ENCODE results near the gene ACOXL.

ACOXL gene

DNA sequence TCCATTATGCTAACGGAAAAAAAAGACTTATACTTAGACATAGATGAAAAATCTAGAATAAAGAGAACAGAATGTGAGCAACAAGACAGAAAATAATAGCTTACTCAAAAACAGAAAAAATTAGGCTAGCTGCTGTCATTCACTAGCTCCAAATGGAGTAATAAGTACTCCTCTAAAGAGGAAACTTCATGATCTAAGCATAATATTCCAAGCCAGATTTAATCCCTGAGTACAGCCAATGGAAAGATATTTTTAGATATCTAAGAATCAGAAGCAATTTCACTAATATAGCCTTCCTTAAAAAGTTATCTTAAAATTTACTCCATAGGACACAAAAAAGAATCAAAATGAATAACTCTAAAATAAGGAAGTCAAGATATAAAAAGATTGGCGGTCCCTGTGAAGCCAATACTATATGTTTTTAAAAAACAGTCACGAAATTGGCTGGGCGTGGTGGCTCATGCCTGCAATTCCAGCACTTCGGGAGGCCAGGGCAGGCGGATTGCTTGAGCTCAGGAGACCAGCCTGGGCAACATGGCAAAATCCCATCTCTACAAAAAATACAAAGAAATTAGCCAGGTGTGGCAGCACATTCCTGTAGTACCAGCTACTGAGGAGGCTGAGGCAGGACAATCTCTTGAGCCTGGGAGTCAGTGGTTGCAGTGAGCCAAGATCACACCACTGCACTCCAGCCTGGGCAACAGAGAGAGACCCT lies 265.1 kb downstream of the ACOXL start:
- DNase-seq (ENCODE audit: low read depth in 3 of 3, low spot score in 1 of 3): no peak

DNA sequence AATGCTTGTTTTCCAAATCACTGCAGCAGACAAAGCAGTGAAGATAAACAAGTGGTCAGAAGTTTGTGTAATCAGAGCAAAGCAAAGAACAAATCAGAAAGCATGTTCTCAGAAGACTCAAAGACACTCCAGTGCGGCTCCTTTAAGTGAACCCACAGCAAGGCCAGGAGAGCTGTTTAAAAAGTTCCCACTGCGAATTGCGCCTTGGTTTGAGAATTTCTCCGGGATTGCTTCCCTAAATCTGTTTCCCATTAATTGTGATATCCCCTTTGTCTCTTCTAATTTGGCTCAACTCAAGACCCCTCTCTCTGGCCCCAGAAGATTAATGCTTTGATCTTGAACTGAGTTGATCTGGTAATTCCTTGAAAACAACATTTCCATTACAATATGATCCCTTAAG lies 265.9 kb downstream of the ACOXL start:
- DNase-seq (ENCODE audit: low read depth in 3 of 3, low spot score in 1 of 3): no peak

DNA sequence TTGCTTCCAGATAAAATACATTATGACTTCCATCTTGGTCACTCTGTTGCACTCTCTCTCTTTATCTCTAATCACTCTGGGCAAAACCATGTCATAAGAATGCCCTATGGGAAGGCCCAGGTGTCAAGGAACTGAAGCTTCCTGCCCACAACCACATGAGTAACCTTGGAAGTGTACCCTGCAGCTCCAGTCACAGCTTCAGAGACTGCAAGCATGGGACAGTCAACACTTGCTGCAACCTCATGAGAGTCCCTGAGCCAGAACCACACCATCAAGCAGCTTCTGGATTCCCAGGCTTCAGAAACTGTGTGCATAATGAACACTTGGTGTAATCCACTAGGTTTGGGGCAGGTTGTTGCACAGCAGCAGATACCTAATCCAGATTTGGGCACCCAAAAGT lies 267.3 kb downstream of the ACOXL start:
- no peak for DNase-seq (ENCODE audit: low read depth in 3 of 3, low spot score in 1 of 3)

GRCh38 chr2:111005307-111005706 lies 272.9 kb downstream of the ACOXL start:
- DNase-seq (ENCODE audit: low read depth in 3 of 3, low spot score in 1 of 3): no peak

GRCh38 chr2:111005821-111006220 lies 273.4 kb downstream of the ACOXL start:
- DNase-seq (ENCODE audit: low read depth in 3 of 3, low spot score in 1 of 3): no peak

DNA sequence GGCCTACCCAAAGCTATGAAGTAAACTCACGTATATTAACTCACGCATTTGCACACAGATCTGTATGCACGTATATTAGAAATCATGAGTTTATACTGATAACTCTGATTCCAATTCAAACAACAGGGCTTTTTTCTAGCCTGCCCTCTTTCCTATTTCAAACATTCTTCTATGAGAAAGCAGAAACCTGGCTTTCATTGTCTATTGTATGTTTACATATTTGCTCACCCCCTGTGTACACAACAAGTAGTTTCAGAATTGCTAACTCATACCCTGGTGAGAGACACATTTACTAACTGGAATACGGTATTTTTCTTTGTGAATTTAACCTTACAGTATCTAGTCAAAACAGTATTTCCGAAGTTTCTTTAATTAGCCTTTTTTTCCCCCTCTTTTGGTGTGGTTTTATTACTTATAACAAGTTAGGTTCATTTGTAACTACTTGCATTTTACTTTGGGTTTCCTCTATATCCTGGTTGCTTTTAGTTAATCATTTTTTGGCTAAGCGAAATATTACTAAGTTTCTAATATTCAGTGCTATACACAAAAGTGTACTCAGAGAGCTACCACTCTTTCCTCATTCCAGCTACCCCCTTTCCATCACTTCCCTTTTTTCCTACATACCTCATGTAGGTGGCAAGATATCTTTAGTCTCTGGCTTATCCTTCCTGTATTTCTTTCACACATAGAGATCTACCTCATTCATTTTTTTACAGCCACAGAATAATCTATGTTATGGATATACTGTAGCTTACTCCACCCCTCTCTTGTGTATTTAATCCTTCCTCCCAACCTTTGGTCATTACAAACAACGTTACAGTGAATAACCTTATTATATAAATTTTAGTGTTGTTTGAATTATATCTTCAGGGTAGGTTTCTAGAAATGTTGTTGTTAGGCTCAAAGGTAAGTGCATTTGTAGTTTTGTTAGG lies 275.6 kb downstream of the ACOXL start:
- no peak for DNase-seq (ENCODE audit: low read depth in 3 of 3, low spot score in 1 of 3)

DNA sequence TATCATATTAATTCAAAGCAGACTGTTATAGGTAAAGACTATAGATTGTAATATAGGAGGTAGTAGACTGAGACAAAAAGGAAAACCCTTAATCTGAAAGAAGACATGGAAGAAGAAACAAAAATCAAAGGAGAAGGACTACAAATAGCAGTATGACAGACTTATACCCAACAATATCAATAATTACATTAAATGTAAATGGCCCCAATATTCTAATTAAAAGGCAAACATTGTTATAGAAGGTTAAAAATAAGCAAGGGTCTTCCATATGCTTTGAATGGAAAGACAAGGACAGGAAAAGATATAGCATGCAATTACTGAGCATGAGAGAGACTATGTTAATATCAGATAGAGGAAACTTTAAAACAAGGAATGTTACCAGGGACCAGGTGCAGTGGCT lies 278.8 kb downstream of the ACOXL start:
- no peak for DNase-seq (ENCODE audit: low read depth in 3 of 3, low spot score in 1 of 3)

- DNase-seq (ENCODE audit: low read depth in 3 of 3, low spot score in 1 of 3): no peak
Measured at GRCh38 chr2:111015283-111015995, 283.1 kb downstream of the ACOXL start.

GRCh38 chr2:111017034-111017622 lies 284.8 kb downstream of the ACOXL start:
- DNase-seq (ENCODE audit: low read depth in 3 of 3, low spot score in 1 of 3): no peak

DNA sequence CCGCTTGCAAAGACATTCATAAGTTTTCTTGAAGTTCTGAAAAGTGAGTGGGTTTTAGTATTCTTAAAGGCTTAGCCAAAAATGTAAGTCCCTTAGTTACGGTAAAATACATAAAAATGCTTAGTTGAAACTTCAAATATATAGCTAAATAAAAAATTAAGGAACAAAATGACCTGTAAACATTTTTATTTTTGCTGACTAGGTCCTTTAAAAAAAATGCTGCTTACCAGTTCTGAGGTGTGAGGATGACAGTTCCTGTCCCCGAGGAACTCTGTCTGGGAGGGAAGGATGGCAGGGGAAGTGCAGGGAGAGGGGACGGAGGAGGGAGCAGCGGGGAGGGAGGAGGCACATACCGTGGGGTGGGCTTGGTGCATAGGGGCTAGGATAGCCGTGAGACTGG lies 285.5 kb downstream of the ACOXL start:
- DNase-seq (ENCODE audit: low read depth in 3 of 3, low spot score in 1 of 3): no peak

GRCh38 chr2:111019381-111019780 lies 287.0 kb downstream of the ACOXL start:
- DNase-seq (ENCODE audit: low read depth in 3 of 3, low spot score in 1 of 3): no peak

DNA sequence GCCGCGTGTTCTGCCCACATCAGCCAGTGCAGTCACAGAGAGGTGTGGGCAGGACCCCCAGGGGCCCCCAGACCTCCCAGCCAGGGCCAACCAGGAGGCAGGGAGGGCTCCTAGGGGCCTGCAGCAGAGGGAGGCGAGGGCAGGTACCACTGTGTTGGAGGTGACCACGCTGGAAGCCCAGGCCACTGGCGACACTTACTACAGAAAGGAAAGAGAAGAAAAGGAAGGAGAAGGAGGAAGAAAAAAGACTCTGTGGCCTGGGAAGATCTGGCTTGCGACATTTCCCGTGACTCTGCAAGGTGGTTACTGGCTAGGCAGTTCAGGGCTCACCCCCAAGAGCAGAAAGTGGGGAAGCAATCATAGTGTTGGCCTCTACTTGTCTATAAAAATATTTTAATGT lies 290.3 kb downstream of the ACOXL start:
- DNase-seq (ENCODE audit: low read depth in 3 of 3, low spot score in 1 of 3): no peak

DNA sequence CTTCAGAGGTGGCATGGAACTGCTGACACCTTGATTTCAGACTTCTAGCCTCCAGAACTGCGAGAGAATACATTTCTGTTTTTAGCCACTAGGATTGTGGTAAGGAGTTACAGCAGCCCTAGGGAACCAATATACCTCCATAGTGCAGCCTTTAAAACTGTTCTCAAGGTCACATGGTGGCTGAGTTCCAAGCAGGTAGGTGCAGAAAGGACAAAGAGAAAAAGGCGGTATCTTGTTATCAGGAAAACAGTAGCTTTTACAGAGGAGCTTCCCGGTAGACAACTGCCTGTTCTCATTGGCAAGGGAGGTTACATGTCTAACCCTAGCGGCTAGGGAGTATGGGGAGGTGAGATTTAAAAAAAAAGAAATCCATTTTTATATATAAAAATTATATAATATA lies 292.1 kb downstream of the ACOXL start:
- DNase-seq (ENCODE audit: low read depth in 3 of 3, low spot score in 1 of 3): no peak

GRCh38 chr2:111025288-111025687 lies 292.9 kb downstream of the ACOXL start:
- no peak for DNase-seq (ENCODE audit: low read depth in 3 of 3, low spot score in 1 of 3)

GRCh38 chr2:111028720-111029119 lies 296.3 kb downstream of the ACOXL start:
- DNase-seq (ENCODE audit: low read depth in 3 of 3, low spot score in 1 of 3): no peak

- DNase-seq (ENCODE audit: low read depth in 3 of 3, low spot score in 1 of 3): no peak
Measured at GRCh38 chr2:111029181-111029927, 297.0 kb downstream of the ACOXL start.

GRCh38 chr2:111030260-111030891 lies 298.0 kb downstream of the ACOXL start:
- no peak for DNase-seq (ENCODE audit: low read depth in 3 of 3, low spot score in 1 of 3)

DNA sequence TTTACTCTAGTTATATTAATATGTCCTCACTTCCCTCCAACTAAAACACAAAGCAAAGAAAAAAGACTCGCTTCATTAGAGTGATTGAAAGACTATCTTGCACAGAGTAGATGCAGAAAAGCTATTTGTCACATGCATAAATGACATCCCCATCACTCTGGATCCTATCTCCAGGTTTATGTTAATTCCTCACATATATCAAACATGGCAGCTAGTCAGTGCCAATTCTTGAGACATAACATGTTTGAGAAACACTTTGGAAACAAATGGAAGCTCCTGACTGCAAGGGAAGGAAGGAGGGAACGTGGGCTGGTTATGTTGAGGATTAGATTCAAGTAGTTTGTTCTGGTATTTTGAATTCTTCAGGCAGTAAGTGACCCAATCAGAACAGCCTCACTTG lies 298.6 kb downstream of the ACOXL start:
- no peak for DNase-seq (ENCODE audit: low read depth in 3 of 3, low spot score in 1 of 3)

DNA sequence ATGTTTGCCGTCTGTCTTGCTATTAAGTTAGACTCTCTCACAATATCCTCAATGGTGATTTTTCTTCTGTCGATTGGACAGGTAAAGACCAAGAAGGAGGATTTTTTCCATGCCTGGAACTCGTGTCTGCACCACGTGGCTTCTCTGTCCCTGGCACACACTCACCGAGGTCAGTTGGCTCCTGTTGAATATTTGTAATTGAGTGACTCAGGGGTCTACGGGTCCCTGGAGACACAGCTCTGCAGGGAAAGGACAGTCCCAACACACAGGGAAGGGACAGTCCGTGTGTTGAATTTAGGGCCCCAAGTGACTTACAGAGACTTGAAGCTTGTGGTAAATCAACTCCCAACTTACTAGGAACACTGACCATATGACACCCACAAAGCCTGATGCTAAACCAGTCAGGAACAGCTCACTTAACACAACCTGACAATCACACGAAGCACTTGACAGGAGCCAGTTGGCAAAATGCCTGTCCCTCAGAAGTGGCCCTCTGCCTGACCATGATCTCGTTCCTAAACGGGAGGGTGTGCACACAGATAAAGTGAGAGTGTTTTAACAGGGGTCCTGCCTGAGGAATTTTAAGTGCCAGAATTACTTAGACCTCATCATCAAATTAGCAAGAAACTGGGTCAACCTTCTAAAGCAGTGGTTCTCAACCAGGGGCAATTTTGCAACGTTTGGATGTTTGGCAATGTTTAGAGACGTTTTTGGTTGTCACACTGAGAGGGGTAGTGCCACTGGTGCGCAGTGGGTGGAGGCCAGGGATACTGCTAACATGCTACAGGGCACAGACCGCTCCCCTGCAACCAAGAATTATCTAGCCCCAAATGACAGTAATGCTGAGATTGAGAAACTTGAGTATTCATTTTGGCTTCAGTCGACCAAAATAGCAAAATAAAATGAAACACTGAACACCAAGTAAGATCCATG lies 299.4 kb downstream of the ACOXL start:
- no peak for DNase-seq (ENCODE audit: low read depth in 3 of 3, low spot score in 1 of 3)

Measured in stimulated activated CD4-positive, alpha-beta T cell treated with anti-CD3 and anti-CD28 coated beads, TNF-alpha, amount 100 ng/mL, for 1 hour (primary cell).